HepG2 (cell line): ENCODE data around the gene PLXNA4.

Experiments
- CTCF ChIP-seq: sonication (generic); formaldehyde crosslinking; IDR thresholded peaks from 2 replicates; pipeline ENCODE4 v1.5.0; 2020; ENCODE audit warnings: mild to moderate bottlenecking, missing genetic modification reagents, moderate library complexity
- FOXP4 ChIP-seq: sonication (generic); formaldehyde crosslinking; IDR thresholded peaks from 2 replicates; pipeline ENCODE4 v1.4.0; 2020; ENCODE audit warnings: missing genetic modification reagents
- GPBP1L1 ChIP-seq: sonication (generic); formaldehyde crosslinking; IDR thresholded peaks from 2 replicates; pipeline ENCODE4 v1.5.0; 2020; ENCODE audit warnings: mild to moderate bottlenecking, missing genetic modification reagents
- KLF6 ChIP-seq: IDR thresholded peaks from 2 replicates; pipeline ENCODE4 v1.8.0; 2016; ENCODE audit warnings: missing biosample characterization, missing genetic modification reagents
- RFX3 ChIP-seq: IDR thresholded peaks from 2 replicates; pipeline ENCODE4 v1.6.1; 2016; ENCODE audit warnings: missing biosample characterization, missing genetic modification reagents
- TAF1 ChIP-seq: sonication (generic); formaldehyde crosslinking; IDR thresholded peaks from 2 replicates; pipeline ENCODE4 v1.4.0; 2020; ENCODE audit warnings: missing genetic modification reagents
- YY1 ChIP-seq: IDR thresholded peaks from 2 replicates; pipeline ENCODE4 v1.6.1; 2011; ENCODE audit warnings: low read length, low read depth, moderate library complexity, mild to moderate bottlenecking; ENCODE audit not compliant: insufficient read depth, insufficient replicate concordance

- TF ChIP-seq RFX3, result no peak
- no peak for TF ChIP-seq CTCF
- TF ChIP-seq TAF1 (CRISPR knock-in tag), result no peak
- TF ChIP-seq GPBP1L1 (CRISPR knock-in tag), result no peak
- TF ChIP-seq YY1, result no peak
- TF ChIP-seq KLF6 (CRISPR knock-in tag), result no peak
- no peak for TF ChIP-seq FOXP4
Measured at GRCh38 chr7:132450188-132450587, 126.1 kb downstream of the PLXNA4 start.
